Activated CD8-positive, alpha-beta T cell treated with anti-CD3 and anti-CD28 coated beads for 36 hours (primary cell): ENCODE data around the gene CREBRF. TPM values are rescaled to one million over a fixed set of nuclear protein-coding genes. Genes with fewer than 3 reads are reported as not detected.

Experiments
- ATAC-seq: fragments of 200-7000 bp; cut with Tn5 transposase; one replicate; pipeline ENCODE4 v1.10.0; 2021; ENCODE audit warnings: mild to moderate bottlenecking, moderate library complexity
- CTCF ChIA-PET: fragments of 350-600 bp; sonication (Branson Sonifier 250); formaldehyde crosslinking; loops from one replicate; lab custom pipeline; 2021; ENCODE audit warnings: antibody characterized with exemption; lab: Charles Lee
- POLR2A ChIA-PET: fragments of 350-600 bp; sonication (Branson Sonifier 250); formaldehyde crosslinking; loops from one replicate; lab custom pipeline; 2021; ENCODE audit warnings: antibody characterized with exemption; lab: Charles Lee
- DNase-seq: peaks from one replicate; pipeline ENCODE4 v3.0.0-alpha.2; 2020
- H3K27ac Mint-ChIP-seq: one replicate; pipeline ENCODE4 v1.8.0; 2021; ENCODE audit warnings: mild to moderate bottlenecking, mixed read lengths
- H3K27me3 Mint-ChIP-seq: one replicate; pipeline ENCODE4 v1.8.0; 2021; ENCODE audit warnings: mixed read lengths
- H3K36me3 Mint-ChIP-seq: one replicate; pipeline ENCODE4 v1.8.0; 2021; ENCODE audit warnings: low read depth, mixed read lengths
- H3K4me1 Mint-ChIP-seq: one replicate; pipeline ENCODE4 v1.8.0; 2021; ENCODE audit warnings: low read depth, mixed read lengths
- H3K4me3 Mint-ChIP-seq: one replicate; pipeline ENCODE4 v1.8.0; 2021; ENCODE audit warnings: mild to moderate bottlenecking, moderate library complexity, mixed read lengths
- H3K9me3 Mint-ChIP-seq: one replicate; pipeline ENCODE4 v1.8.0; 2021; ENCODE audit warnings: mixed read lengths
- intact Hi-C: fragments of 100-400 bp; cut with micrococcal nuclease; formaldehyde crosslinking; loops from one replicate; pipeline ENCODE4 v1.10.0; 2022
- total RNA-seq, 2 experiments: library from RNA; stranded (reverse); gene quantifications; one replicate each; pipeline ENCODE4 v1.2.3, GENCODE V29; 2021
- TF ChIP-seq, protein P1 (sequence below): fragments of 200-600 bp; IDR thresholded peaks from one replicate; pipeline ENCODE4 v1.8.0; 2022; ENCODE audit warnings: antibody characterized with exemption, mild to moderate bottlenecking

The CREBRF gene
- total RNA-seq, 2 experiments from 2014 or later, result 9.3 to 10.2 TPM

DNA sequence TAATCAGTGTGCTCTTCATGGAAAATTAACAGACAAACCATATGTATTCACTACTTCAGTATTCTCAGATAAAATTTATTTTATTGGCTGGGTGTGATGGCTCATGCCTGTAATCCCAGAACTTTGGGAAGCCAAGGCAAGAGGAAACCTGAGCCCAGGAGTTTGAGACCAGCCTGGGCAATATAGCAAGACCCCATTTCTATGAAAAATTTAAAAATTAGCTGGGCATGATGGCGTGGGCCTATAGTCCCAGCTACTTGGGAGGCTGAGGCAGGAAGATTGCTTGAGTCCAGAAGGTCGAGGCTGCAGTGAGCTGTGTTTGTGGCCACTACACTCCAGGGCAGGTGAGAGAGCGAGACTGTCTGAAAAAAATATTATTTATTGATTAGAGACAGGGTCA is 23.4 kb upstream of the CREBRF start:
- Mint-ChIP-seq H3K27me3 (no peaks in the 10 kb centered on the region), H3K27ac (peak overlapping the region; percentile 28), H3K4me1 (peaks cover 37% of the 10 kb centered on the region), H3K9me3 (no peaks in the 10 kb centered on the region), H3K36me3 (peaks cover 26% of the 10 kb centered on the region), H3K4me3 (no peak overlapping the region)
- ChIA-PET CTCF (interaction anchor here (1.5 kb wide), 1 partner anchor 48 kb away, joined by 3 read pairs; no protein-coding TSS in a partner anchor), POLR2A (interaction anchor here (0.6 kb wide), 1 partner anchor 890 kb away, joined by 3 read pairs; no protein-coding TSS in a partner anchor)
- TF ChIP-seq, protein P1, sequence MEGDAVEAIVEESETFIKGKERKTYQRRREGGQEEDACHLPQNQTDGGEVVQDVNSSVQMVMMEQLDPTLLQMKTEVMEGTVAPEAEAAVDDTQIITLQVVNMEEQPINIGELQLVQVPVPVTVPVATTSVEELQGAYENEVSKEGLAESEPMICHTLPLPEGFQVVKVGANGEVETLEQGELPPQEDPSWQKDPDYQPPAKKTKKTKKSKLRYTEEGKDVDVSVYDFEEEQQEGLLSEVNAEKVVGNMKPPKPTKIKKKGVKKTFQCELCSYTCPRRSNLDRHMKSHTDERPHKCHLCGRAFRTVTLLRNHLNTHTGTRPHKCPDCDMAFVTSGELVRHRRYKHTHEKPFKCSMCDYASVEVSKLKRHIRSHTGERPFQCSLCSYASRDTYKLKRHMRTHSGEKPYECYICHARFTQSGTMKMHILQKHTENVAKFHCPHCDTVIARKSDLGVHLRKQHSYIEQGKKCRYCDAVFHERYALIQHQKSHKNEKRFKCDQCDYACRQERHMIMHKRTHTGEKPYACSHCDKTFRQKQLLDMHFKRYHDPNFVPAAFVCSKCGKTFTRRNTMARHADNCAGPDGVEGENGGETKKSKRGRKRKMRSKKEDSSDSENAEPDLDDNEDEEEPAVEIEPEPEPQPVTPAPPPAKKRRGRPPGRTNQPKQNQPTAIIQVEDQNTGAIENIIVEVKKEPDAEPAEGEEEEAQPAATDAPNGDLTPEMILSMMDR, result no peak
- intact Hi-C loops, result no loop called here
- DNase-seq (no peak), ATAC-seq (no peak)

DNA sequence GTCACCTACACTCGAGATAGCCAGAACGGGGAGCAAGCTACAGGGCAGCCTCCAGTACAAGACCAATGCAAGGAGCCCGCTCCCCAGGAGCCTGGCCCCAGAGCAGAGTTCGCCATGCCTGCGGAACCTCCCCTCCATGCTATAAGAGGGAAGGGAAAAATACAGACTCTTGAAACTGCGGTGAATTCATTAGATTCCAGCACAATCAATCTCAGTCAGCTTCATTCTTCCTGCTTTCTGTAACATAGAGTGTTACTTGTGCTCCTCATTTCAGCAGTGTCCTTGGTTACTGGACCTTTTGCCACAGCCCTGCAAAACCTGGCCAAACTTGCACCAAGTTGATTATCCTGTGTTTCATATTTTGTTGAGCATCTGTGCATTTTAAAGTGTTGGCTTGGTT is 22.2 kb upstream of the CREBRF start:
- Mint-ChIP-seq H3K4me3 (no peak overlapping the region), H3K36me3 (peaks cover 26% of the 10 kb centered on the region), H3K27me3 (no peaks in the 10 kb centered on the region), H3K4me1 (peaks cover 40% of the 10 kb centered on the region), H3K27ac (peak overlapping the region; percentile 36), H3K9me3 (no peaks in the 10 kb centered on the region)
- ChIA-PET CTCF (interaction anchor here (0.8 kb wide), 1 partner anchor 24 kb away, joined by 4 read pairs; no protein-coding TSS in a partner anchor), POLR2A (interaction anchor here (3.0 kb wide), 1 partner anchor 50 kb away, joined by 16 read pairs; the partner anchor contains the start of gene ATP6V0E1)
- no peak for ATAC-seq
- intact Hi-C loops, result no loop called here
- TF ChIP-seq, protein P1, result no peak
- no peak for DNase-seq

DNA sequence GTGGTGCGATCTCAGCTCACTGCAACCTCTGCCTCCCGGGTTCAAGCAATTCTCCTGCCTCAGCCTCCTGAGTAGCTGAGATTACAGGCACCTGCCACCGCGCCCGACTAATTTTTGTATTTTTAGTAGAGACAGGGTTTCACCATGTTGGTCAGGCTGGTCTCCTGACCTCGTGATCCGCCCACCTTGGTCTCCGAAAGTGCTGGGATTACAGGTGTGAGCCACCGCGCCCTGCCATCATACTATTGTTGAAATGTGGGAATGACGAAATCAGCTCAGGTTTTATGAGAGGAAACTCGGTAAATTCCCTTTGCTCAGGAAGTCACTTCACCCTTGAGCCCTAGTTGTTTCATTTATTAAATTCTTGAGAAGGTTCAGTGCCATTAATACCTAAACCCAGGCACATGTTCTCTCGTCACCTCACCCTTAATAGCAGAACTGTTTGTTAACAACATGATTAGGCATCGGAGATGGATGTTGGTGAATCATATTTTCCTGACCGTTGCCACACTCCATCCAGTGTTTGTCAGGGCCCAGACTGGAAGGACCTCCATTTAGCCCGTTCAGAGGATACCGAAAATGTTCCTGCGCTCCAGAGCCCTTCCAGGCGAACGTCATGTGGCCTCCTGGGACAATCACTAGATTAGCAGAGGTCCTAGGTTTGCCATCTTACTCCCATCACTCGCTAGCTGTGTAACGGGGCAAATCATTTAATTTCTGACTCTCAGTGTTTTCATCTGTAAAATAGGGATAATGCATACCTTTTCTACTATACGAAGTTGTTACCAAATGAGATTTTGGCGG is 20.0 kb upstream of the CREBRF start:
- ATAC-seq, result no peak
- DNase-seq, result peak; percentile 37
- peaks cover 55% of the 10 kb centered on the region for H3K4me1 Mint-ChIP-seq
- CTCF ChIA-PET, result interaction anchor here (0.9 to 2.1 kb wide), 5 partner anchors 15 to 109 kb away, joined by 4 to 12 read pairs (median 6); partner anchors contain the start of gene ATP6V0E1
- peak overlapping the region; percentile 91 for H3K27ac Mint-ChIP-seq
- H3K36me3 Mint-ChIP-seq, result peaks cover 28% of the 10 kb centered on the region
- no peaks in the 10 kb centered on the region for H3K27me3 Mint-ChIP-seq
- H3K4me3 Mint-ChIP-seq, result peak overlapping the region; percentile 69
- intact Hi-C loops, result no loop called here
- TF ChIP-seq, protein P1, result no peak
- H3K9me3 Mint-ChIP-seq, result no peaks in the 10 kb centered on the region
- POLR2A ChIA-PET, result interaction anchor here (1.1 to 3.0 kb wide), 5 partner anchors 22 to 52 kb away, joined by 3 to 16 read pairs (median 7); partner anchors contain the start of gene ATP6V0E1

DNA sequence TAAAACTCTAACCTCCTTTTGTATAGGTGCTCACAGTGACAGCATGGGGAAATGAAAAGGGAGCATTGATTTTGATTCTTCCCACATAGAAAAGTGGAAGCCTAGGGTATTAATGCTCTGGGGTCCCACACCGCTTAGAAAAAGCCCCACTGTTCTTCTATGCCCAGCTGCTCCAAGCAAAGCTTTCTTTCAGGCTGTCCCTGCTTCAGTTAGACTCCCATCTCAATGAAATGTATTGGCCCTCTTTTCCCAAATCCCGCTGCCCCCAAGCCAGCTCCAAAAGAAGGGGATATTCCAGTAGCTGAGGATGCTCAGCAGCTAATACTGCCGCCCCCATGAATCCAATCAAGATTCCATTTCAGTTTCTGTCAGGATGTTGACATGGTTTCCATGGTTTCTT is 17.0 kb upstream of the CREBRF start:
- TF ChIP-seq, protein P1, result no peak
- CTCF ChIA-PET, result interaction anchor here (1.6 to 2.5 kb wide), 2 partner anchors 10 to 26 kb away, joined by 5 to 6 read pairs; no protein-coding TSS in a partner anchor
- POLR2A ChIA-PET, result interaction anchor here (1.2 to 2.8 kb wide), 5 partner anchors 11 to 56 kb away, joined by 3 to 10 read pairs (median 7); partner anchors contain the start of gene ATP6V0E1
- no peaks in the 10 kb centered on the region for H3K9me3 Mint-ChIP-seq
- intact Hi-C loops, result no loop called here
- ATAC-seq (no peak), DNase-seq (no peak)
- no peaks in the 10 kb centered on the region for H3K27me3 Mint-ChIP-seq
- H3K4me3 Mint-ChIP-seq, result no peak overlapping the region
- H3K36me3 Mint-ChIP-seq, result peaks cover 28% of the 10 kb centered on the region
- H3K27ac Mint-ChIP-seq, result peak overlapping the region; percentile 64
- H3K4me1 Mint-ChIP-seq, result peaks cover 48% of the 10 kb centered on the region
